Hematopoietic multipotent progenitor cell (in vitro differentiated cells): Measurements from ENCODE around the gene CD86. TPM values are rescaled to one million over a fixed set of nuclear protein-coding genes. Genes with fewer than 3 reads are reported as not detected.
"Not testable (repeated sequence)": the region's sequence is repeated elsewhere in the genome, so short reads cannot be mapped to it uniquely, and the experiment has no call there.

ENCODE experiments used
- DNase-seq, 3 donors: peaks; one replicate each; pipeline ENCODE4 v3.0.0-alpha.2; 2011 to 2015; ENCODE audit warnings: low read depth in 2 of 3, low spot score in 2 of 3
- small RNA-seq: library from RNA; depleted of rRNA; stranded (forward); fragments of <200 nt; gene quantifications from one replicate; pipeline ENCODE3, GENCODE V24; 2012
- total RNA-seq: library from RNA; depleted of rRNA; stranded (reverse); fragments of >200 nt; gene quantifications from one replicate; pipeline ENCODE4 v1.2.3, GENCODE V29; 2012

CD86 gene
- total RNA-seq, 1 donor, result 0.27 TPM

GRCh38 chr3:122132949-122133540 is 77.9 kb downstream of the CD86 start:
- no peak for DNase-seq

DNA sequence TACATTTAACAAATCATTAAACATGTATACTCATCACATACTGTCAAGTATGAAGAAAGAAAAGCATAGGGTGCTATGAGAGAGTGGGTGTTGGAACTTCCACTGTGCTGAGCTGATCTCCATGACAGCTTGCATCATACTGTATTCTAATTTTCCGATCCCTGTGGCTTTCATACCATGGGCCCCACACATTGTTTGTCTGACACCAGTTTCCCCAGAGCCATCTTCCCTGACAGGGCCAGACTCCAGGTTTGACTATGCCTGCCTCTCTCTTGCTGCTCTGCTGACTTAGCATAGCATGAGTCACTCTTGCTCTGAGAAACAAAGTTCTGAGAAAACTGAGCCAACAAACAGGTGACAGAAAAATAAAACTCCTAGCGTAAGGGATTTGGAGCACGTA is 91.3 kb downstream of the CD86 start:
- no peak for DNase-seq

- peak in 1 of 3 donors; percentile 4 for DNase-seq
Observed at GRCh38 chr3:122148941-122149627, 93.9 kb downstream of the CD86 start.

DNA sequence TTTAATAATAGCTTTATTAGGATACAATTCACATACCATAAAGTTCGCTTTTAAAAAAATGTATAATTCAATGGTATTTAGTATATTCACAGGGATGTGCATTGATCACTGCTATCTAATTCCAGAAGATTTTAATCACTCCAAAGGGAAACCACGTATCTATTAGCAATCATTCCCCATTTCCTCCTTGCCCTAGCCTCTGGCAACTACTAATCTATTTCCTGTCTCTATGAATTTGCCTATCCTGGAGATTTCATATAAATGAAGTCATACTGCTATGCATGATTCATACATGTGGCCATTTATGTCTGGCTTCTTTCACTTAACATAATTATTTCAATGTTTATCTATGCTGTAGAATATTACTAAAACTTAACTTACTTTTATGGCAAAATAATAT is 96.3 kb downstream of the CD86 start:
- DNase-seq, result no peak

DNA sequence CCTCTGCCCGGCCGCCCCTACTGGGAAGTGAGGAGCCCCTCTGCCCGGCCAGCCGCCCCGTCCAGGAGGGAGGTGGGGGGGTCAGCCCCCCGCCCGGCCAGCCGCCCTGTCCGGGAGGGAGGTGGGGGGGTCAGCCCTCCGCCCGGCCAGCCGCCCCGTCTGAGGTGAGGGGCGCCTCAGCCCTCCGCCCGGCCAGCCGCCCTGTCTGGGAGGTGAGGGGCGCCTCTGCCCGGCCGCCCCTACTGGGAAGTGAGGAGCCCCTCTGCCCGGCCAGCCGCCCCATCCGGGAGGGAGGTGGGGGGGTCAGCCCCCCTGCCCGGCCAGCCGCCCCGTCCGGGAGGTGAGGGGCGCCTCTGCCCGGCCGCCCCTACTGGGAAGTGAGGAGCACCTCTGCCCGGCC is 109.8 kb downstream of the CD86 start:
- not testable (repeated sequence) for DNase-seq

DNA sequence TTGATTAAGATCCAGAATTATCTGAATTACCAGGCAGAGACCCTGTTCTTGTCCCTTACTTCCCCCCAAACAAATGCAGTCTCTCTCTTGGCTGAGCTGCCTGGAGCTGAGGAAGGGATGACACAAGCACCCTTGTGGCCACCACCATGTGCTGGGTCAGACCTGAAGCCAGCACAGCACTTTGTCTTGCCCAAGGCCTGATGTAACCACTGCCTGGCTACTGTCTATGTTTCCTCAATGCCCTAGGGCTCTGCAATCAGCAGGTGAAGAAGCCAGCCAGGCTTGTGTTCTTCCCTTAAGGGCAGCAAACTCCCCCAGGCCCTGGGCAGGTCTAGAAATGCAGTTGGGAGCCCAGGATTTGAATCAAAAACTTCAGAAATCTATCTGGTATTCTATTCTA is 112.5 kb downstream of the CD86 start:
- DNase-seq, result no peak

DNA sequence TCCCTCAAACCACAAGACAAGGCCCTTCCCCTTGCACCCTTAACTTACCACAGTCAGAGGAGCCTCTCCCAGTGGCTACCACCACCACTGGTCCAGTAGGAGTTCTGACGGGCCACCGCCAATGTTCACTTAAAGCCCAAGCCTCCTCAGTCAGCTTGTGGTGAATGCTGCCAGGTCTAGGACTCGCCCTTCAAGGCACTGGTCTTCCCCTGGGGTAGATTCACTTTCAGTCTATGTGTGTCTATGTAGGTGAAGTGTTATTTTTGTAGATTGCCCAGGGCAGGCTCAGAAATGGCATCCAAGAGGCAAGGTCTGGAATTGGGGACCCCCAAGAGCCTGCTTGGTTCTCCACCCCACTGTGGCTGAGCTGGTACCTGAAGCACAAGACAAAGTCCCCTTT is 112.9 kb downstream of the CD86 start:
- DNase-seq, result no peak

- no peak for DNase-seq
Observed at GRCh38 chr3:122169911-122170310, 114.7 kb downstream of the CD86 start.

Small RNA genes within 50 kb of the gene (small RNA-seq; reads per million reads assigned to genes)
- not detected for gene RF00019

Other genes with a start within 250 kb of the CD86 start
- gene IQCB1, start 220.3 kb upstream of the CD86 start, total RNA-seq, result 22.6 TPM
- gene EAF2, start 220.2 kb upstream of the CD86 start, total RNA-seq, result 24.5 TPM
- 6.7 TPM for gene SLC15A2, start 161.0 kb upstream of the CD86 start, total RNA-seq
- gene ILDR1, start 33.1 kb upstream of the CD86 start, total RNA-seq, result 0.54 TPM
- gene CASR, start 128.3 kb downstream of the CD86 start, total RNA-seq, result under 0.01 TPM